HG03139 (cell line): ENCODE data around the gene CALCOCO1.

Experiments used
- ATAC-seq: cut with Tn5 transposase; IDR thresholded peaks from one replicate; pipeline ENCODE4 v1.9.1; 2021; ENCODE audit not compliant: unreplicated experiment

CALCOCO1 gene

GRCh38 chr12:53670308-53670707 lies 56.9 kb downstream of the CALCOCO1 start:
- ATAC-seq, result no peak

GRCh38 chr12:53667080-53667479 lies 60.2 kb downstream of the CALCOCO1 start:
- ATAC-seq, result no peak

- no peak for ATAC-seq
These were observed 62.3 kb downstream of the CALCOCO1 start for GRCh38 chr12:53664936-53665335.

GRCh38 chr12:53664191-53664590 lies 63.1 kb downstream of the CALCOCO1 start:
- no peak for ATAC-seq

- ATAC-seq, result no peak
These were observed 67.2 kb downstream of the CALCOCO1 start for GRCh38 chr12:53660041-53660440.

- no peak for ATAC-seq
These were observed 67.7 kb downstream of the CALCOCO1 start for GRCh38 chr12:53659571-53659981.

GRCh38 chr12:53659011-53659551 lies 68.2 kb downstream of the CALCOCO1 start:
- ATAC-seq, result no peak
